H1 (cell line): Measurements from ENCODE around the gene PTPN18. TPM values are rescaled to one million over a fixed set of nuclear protein-coding genes. Genes with fewer than 3 reads are reported as not detected.

Experiments
- CTCF ChIA-PET: fragments of 300-600 bp; sonication (Branson Sonifier 250); formaldehyde crosslinking; loops from one replicate; lab custom pipeline; 2021; ENCODE audit not compliant: partially characterized antibody; lab: Charles Lee
- POLR2A ChIA-PET: fragments of 300-600 bp; sonication (Branson Sonifier 250); formaldehyde crosslinking; loops from one replicate; lab custom pipeline; 2021; ENCODE audit warnings: inconsistent platforms; ENCODE audit not compliant: partially characterized antibody; lab: Charles Lee
- DNase-seq, 2 experiments: peaks; one replicate each; pipeline versions ENCODE4 v3.0.0 to v3.0.0-alpha.2; 2010 to 2022; ENCODE audit warnings: low spot score in 2 of 2, low read depth in 1 of 2, mixed read lengths in 1 of 2
- FAIRE-seq: peaks from 2 replicates; lab custom pipeline; 2011; peaks lifted over from hg19 to GRCh38; lab: Jason Lieb, UNC
- H2AFZ ChIP-seq: 2 replicates; pipeline ENCODE4 v1.8.1; 2012; ENCODE audit warnings: low read length, inconsistent platforms
- H2AK5ac ChIP-seq: 2 replicates; pipeline ENCODE4 v1.6.1; 2013; ENCODE audit warnings: low read depth, low read length
- H2BK120ac ChIP-seq: replicated peaks from 2 replicates; pipeline ENCODE3; 2013; ENCODE audit warnings: low read depth, low read length, inconsistent platforms
- H2BK12ac ChIP-seq: 2 replicates; pipeline ENCODE4 v1.6.1; 2013; ENCODE audit warnings: low read depth, low read length
- H2BK15ac ChIP-seq: 2 replicates; pipeline ENCODE4 v1.6.1; 2013; ENCODE audit warnings: low read length
- H2BK20ac ChIP-seq: 2 replicates; pipeline ENCODE4 v1.6.1; 2013; ENCODE audit warnings: low read length
- H2BK5ac ChIP-seq: 2 replicates; pipeline ENCODE4 v1.6.1; 2013; ENCODE audit warnings: low read depth, low read length
- H3K14ac ChIP-seq: 2 replicates; pipeline ENCODE4 v1.6.1; 2013; ENCODE audit warnings: inconsistent platforms; ENCODE audit not compliant: insufficient read length
- H3K18ac ChIP-seq: 2 replicates; pipeline ENCODE4 v1.6.1; 2013; ENCODE audit warnings: low read length; ENCODE audit errors: extremely low read depth
- H3K23ac ChIP-seq: 2 replicates; pipeline ENCODE4 v1.6.1; 2013; ENCODE audit warnings: inconsistent platforms; ENCODE audit not compliant: insufficient read length
- H3K23me2 ChIP-seq: 2 replicates; pipeline ENCODE4 v1.6.1; 2013; ENCODE audit warnings: low read depth, low read length
- H3K27ac ChIP-seq: 2 replicates; pipeline ENCODE4 v1.6.1; 2011; ENCODE audit warnings: low read depth, low read length, inconsistent platforms
- H3K27me3 ChIP-seq, 4 experiments: replicated peaks in 1 of 4; 1 replicate in 1 of 4; 2 replicates in 3 of 4; pipeline versions ENCODE4 v1.6.1 to v1.8.1; 2011 to 2013; ENCODE audit warnings: low read length in 3 of 4, mild to moderate bottlenecking in 3 of 4, inconsistent platforms in 2 of 4, mixed read lengths in 2 of 4, moderate library complexity in 1 of 4; ENCODE audit not compliant: control insufficient read depth in 3 of 4, insufficient read depth in 3 of 4; ENCODE audit errors: extremely low read depth in 1 of 4
- H3K36me3 ChIP-seq, 4 experiments: 2 replicates each; pipeline versions ENCODE4 v1.6.1 to v1.8.1; 2011 to 2013; ENCODE audit warnings: mild to moderate bottlenecking in 4 of 4, low read length in 3 of 4, moderate library complexity in 2 of 4, control low read depth in 1 of 4, inconsistent platforms in 1 of 4; ENCODE audit not compliant: insufficient read depth in 4 of 4, control insufficient read depth in 2 of 4
- H3K4ac ChIP-seq: replicated peaks from 2 replicates; pipeline ENCODE3; 2013; ENCODE audit warnings: low read length, low read depth, mixed read lengths, inconsistent platforms; ENCODE audit not compliant: insufficient read length
- H3K4me1 ChIP-seq, 4 experiments: replicated peaks in 1 of 4; 1 replicate in 1 of 4; 2 replicates in 3 of 4; pipeline versions ENCODE4 v1.6.1 to v1.8.1; 2011 to 2013; ENCODE audit warnings: low read length in 3 of 4, inconsistent platforms in 2 of 4, mixed read lengths in 1 of 4; ENCODE audit not compliant: insufficient read depth in 4 of 4, control insufficient read depth in 3 of 4
- H3K4me2 ChIP-seq, 2 experiments: 2 replicates each; pipeline versions ENCODE4 v1.6.1 to v1.8.1; 2011 to 2013; ENCODE audit warnings: low read depth in 2 of 2, low read length in 2 of 2, control low read depth in 1 of 2, inconsistent platforms in 1 of 2, mild to moderate bottlenecking in 1 of 2; ENCODE audit not compliant: insufficient read depth in 1 of 2
- H3K4me3 ChIP-seq, 4 experiments: fragments of 200-600, 300-600 bp in 1 of 4; sonication (generic), shearing (Covaris generic), sonication (Bioruptor Twin) in 1 of 4; 2 replicates each; pipeline versions ENCODE4 v1.5.1 to v1.8.1; 2011 to 2016; ENCODE audit warnings: low read length in 4 of 4, low read depth in 3 of 4, control low read depth in 2 of 4, inconsistent platforms in 2 of 4, mild to moderate bottlenecking in 2 of 4, mixed read lengths in 1 of 4, moderate library complexity in 1 of 4; ENCODE audit not compliant: insufficient read depth in 2 of 4; ENCODE audit errors: extremely low read depth in 1 of 4
- H3K56ac ChIP-seq: replicated peaks from 2 replicates; pipeline ENCODE3; 2013; ENCODE audit warnings: low read depth, mild to moderate bottlenecking, mixed read lengths, low read length, inconsistent platforms; ENCODE audit not compliant: insufficient read length
- H3K79me1 ChIP-seq: 2 replicates; pipeline ENCODE4 v1.6.1; 2013; ENCODE audit warnings: low read depth, low read length, control low read depth
- H3K79me2 ChIP-seq, 2 experiments: 2 replicates each; pipeline versions ENCODE4 v1.6.1 to v1.8.1; 2012 to 2013; ENCODE audit warnings: low read length in 2 of 2, mild to moderate bottlenecking in 2 of 2, inconsistent platforms in 1 of 2; ENCODE audit not compliant: insufficient read depth in 2 of 2, control insufficient read depth in 1 of 2
- H3K9ac ChIP-seq, 4 experiments: replicated peaks in 1 of 4; 1 replicate in 1 of 4; 2 replicates in 3 of 4; pipeline versions ENCODE4 v1.6.1 to v1.8.1; 2011 to 2013; ENCODE audit warnings: low read depth in 3 of 4, low read length in 3 of 4, control low read depth in 2 of 4, mild to moderate bottlenecking in 2 of 4, moderate library complexity in 2 of 4, inconsistent platforms in 1 of 4; ENCODE audit errors: extremely low read depth in 1 of 4
- H3K9me3 ChIP-seq, 2 experiments: 2 replicates each; pipeline versions ENCODE4 v1.6.1 to v1.8.1; 2012 to 2013; ENCODE audit warnings: mild to moderate bottlenecking in 2 of 2, moderate library complexity in 2 of 2, control low read depth in 1 of 2, inconsistent platforms in 1 of 2, low read depth in 1 of 2, low read length in 1 of 2, mixed read lengths in 1 of 2; ENCODE audit not compliant: insufficient read depth in 2 of 2
- H4K20me1 ChIP-seq, 2 experiments: replicated peaks in 1 of 2; 2 replicates each; pipeline versions ENCODE3 to v1.8.1; 2011 to 2013; ENCODE audit warnings: inconsistent platforms in 2 of 2, low read length in 2 of 2, mild to moderate bottlenecking in 1 of 2; ENCODE audit not compliant: insufficient read depth in 2 of 2, control insufficient read depth in 1 of 2
- H4K5ac ChIP-seq: 2 replicates; pipeline ENCODE4 v1.6.1; 2013; ENCODE audit warnings: low read length, low read depth, mixed read lengths, inconsistent platforms; ENCODE audit not compliant: insufficient read length
- H4K8ac ChIP-seq: 2 replicates; pipeline ENCODE4 v1.8.0; 2013; ENCODE audit warnings: mild to moderate bottlenecking, moderate library complexity, low read length, inconsistent platforms; ENCODE audit not compliant: insufficient read depth; ENCODE audit errors: extremely low read depth
- H4K91ac ChIP-seq: replicated peaks from 2 replicates; pipeline ENCODE3; 2013; ENCODE audit warnings: low read length, mixed read lengths, inconsistent platforms; ENCODE audit not compliant: insufficient read length
- BACH1 ChIP-seq: IDR thresholded peaks from 2 replicates; pipeline ENCODE4 v1.6.1; 2012; ENCODE audit warnings: low read length, improper control_type of control experiment
- CREB1 ChIP-seq: IDR thresholded peaks from 2 replicates; pipeline ENCODE4 v1.6.1; 2012; ENCODE audit warnings: inconsistent platforms
- CTCF ChIP-seq, 3 experiments: IDR thresholded peaks; 1 replicate in 2 of 3; 2 replicates in 1 of 3; pipeline versions ENCODE4 v1.5.1 to v1.6.1; 2011; ENCODE audit warnings: low read length in 3 of 3, mild to moderate bottlenecking in 3 of 3, inconsistent platforms in 2 of 3, low read depth in 1 of 3, moderate library complexity in 1 of 3; ENCODE audit not compliant: insufficient read depth in 1 of 3; ENCODE audit errors: control extremely low read depth in 1 of 3
- JUN ChIP-seq: IDR thresholded peaks from 2 replicates; pipeline ENCODE4 v1.6.1; 2011; ENCODE audit warnings: low read depth, mild to moderate bottlenecking, improper control_type of control experiment, low read length
- JUND ChIP-seq: IDR thresholded peaks from 2 replicates; pipeline ENCODE4 v1.6.1; 2011; ENCODE audit warnings: mild to moderate bottlenecking, improper control_type of control experiment, low read length
- RFX5 ChIP-seq: IDR thresholded peaks from 2 replicates; pipeline ENCODE4 v1.6.1; 2011; ENCODE audit warnings: low read depth, low read length, improper control_type of control experiment, borderline replicate concordance
- SP1 ChIP-seq: IDR thresholded peaks from 2 replicates; pipeline ENCODE4 v1.6.1; 2011; ENCODE audit warnings: low read depth, low read length
- SP2 ChIP-seq: IDR thresholded peaks from 2 replicates; pipeline ENCODE4 v1.6.1; 2012; ENCODE audit warnings: mild to moderate bottlenecking, low read length, inconsistent platforms
- ZNF274 ChIP-seq: IDR thresholded peaks from 2 replicates; pipeline ENCODE4 v1.7.0; 2012; ENCODE audit warnings: low read length, borderline replicate concordance; ENCODE audit errors: extremely low read depth
- WGBS, 2 experiments: shearing (Covaris generic) in 1 of 2; methylation state at CpG; one replicate each; pipeline versions ENCODE4 v1.1.6 to v1.1.7; 2013 to 2015; ENCODE audit warnings: low lambda C conversion rate in 2 of 2, mixed read lengths in 2 of 2, inconsistent platforms in 1 of 2, low coverage in 1 of 2, missing lambda C conversion rate in 1 of 2; ENCODE audit not compliant: insufficient replicate concordance in 2 of 2, insufficient coverage in 1 of 2, insufficient read length in 1 of 2; ENCODE audit errors: extremely low coverage in 1 of 2, missing lambda C conversion rate in 1 of 2; 5-methylcytosine and 5-hydroxymethylcytosine counted together
- polyA plus RNA-seq, 7 experiments: library from polyadenylated mRNA; depleted of rRNA in 3 of 7; stranded (reverse) in 5 of 7; unstranded in 2 of 7; fragments of >200 nt in 5 of 7; fragments of 200-250 nt in 2 of 7; gene quantifications; 1 replicate in 5 of 7; 2 replicates in 1 of 7; 4 replicates in 1 of 7; pipeline versions ENCODE4 v1.2.1 to v1.2.3, GENCODE V29; 2011 to 2013; ENCODE audit warnings: missing spikeins in 2 of 7, mixed read lengths in 2 of 7
- total RNA-seq: library from RNA; stranded (reverse); fragmentation: NEBNext Ultra II Directional; extraction: Animal tissue kit (Norgen Biotek cat#: 25700); gene quantifications from 2 replicates; pipeline ENCODE4 v1.2.1, GENCODE V29; 2021

The PTPN18 gene
- total and polyA plus RNA-seq, 2 of the 8 experiments (the other 6 are each of a cell fraction or from before 2014, with no cell fraction given), result 13.2 to 14.7 TPM

GRCh38 chr2:130374587-130375290 is 18.9 kb downstream of the PTPN18 start:
- Histone ChIP-seq H3K27me3 (peaks cover 0 to 2% (median 0%) of the 10 kb centered on the region in 4 experiments; a peak in 1 of 7 replicates), H3K9ac (no peak overlapping the region), H2BK5ac (no peak overlapping the region), H2BK120ac (no peak overlapping the region), H4K91ac (no peak overlapping the region), H3K4me1 (peaks cover 0 to 4% (median 3%) of the 10 kb centered on the region in 4 experiments; a peak in 5 of 7 replicates), H3K4ac (no peak overlapping the region), H2AFZ (no peak overlapping the region), H3K14ac (no peak overlapping the region), H2AK5ac (no peak overlapping the region), H4K8ac (no peak overlapping the region), H3K4me3 (no peak overlapping the region), H4K5ac (no peak overlapping the region), H3K18ac (no peak overlapping the region), H2BK15ac (no peak overlapping the region), H3K79me1 (peaks cover 6% of the 10 kb centered on the region; the same call in 1 of the 2 replicates), H3K4me2 (no peak overlapping the region), H3K79me2 (no peaks in the 10 kb centered on the region), H3K36me3 (no peaks in the 10 kb centered on the region), H3K9me3 (no peaks in the 10 kb centered on the region), H3K27ac (no peak overlapping the region), H3K56ac (no peak overlapping the region), H2BK12ac (no peak overlapping the region), H3K23me2 (peaks cover 3% of the 10 kb centered on the region; the same call in 1 of the 2 replicates), H3K23ac (no peak overlapping the region), H4K20me1 (no peaks in the 10 kb centered on the region), H2BK20ac (no peak overlapping the region)
- 91% methylated on average over 8 of the region's 9 CpGs; no CpG with 5 or more reads in 1 of the 2 experiments for WGBS, 2 experiments
- DNase-seq (no peak), FAIRE-seq (no peak)
- ChIA-PET POLR2A (interaction anchor here (0.6 kb wide), 1 partner anchor 17 kb away, joined by 3 read pairs; no protein-coding TSS in a partner anchor), CTCF (interaction anchor here (0.9 to 1.4 kb wide), 2 partner anchors 13 to 19 kb away, joined by 3 read pairs; no protein-coding TSS in a partner anchor)
- TF ChIP-seq SP2 (no peak), JUND (no peak), SP1 (no peak), BACH1 (no peak), RFX5 (no peak), JUN (no peak), CREB1 (no peak), CTCF (IDR thresholded peaks at IDR 0.05; ENCODE audit: control extremely low read depth in 1 of 3, insufficient read depth in 1 of 3, low read depth in 1 of 3, low read length in 3 of 3) (no peak), ZNF274 (no peak)
